GM19324 (cell line): ENCODE measurements around the gene TRIOBP.

Experiments used
- ATAC-seq: cut with Tn5 transposase; IDR thresholded peaks from one replicate; pipeline ENCODE4 v1.9.1; 2021; ENCODE audit warnings: mild to moderate bottlenecking, moderate library complexity; ENCODE audit not compliant: unreplicated experiment, low FRiP score

The TRIOBP gene

DNA sequence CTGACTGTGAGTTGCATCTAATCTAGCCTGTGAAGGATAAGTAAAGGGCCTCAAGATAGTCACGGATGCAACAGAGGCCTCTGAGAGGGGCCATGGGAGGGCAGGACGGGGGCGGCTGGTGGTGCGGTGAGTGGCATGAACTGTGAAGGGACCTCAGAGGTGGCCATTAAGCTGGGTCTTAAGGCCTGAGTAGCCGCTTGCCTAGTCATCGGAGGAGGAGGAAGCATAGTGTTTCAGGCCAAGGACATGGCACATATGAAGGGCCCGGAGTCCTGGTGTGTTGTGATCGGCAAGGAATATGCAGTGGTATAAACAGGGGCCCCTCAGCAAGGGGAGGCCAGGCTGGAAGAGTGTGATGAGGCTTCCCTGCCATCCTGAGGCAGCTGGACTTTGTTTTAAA is 51.8 kb downstream of the TRIOBP start:
- no peak for ATAC-seq

DNA sequence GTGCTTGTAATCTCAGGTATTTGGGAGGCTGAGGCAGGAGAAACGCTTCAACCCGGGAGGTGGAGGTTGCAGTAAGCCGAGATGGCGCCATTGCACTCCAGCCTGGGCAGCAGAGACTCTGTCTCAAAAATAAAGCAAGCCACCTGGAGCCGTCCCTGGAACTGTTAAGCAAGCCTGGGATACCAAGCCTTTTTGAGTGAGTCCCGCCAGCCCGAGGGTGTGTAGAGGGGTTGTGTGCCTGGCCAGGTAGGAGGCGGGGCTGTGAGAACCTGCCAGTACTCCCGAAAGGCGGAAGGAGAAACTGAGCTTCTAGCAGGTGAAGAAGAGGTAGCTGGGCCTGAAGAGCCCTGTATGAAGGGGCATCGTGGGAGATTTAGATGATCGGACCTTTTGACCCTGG is 52.4 kb downstream of the TRIOBP start:
- no peak for ATAC-seq

DNA sequence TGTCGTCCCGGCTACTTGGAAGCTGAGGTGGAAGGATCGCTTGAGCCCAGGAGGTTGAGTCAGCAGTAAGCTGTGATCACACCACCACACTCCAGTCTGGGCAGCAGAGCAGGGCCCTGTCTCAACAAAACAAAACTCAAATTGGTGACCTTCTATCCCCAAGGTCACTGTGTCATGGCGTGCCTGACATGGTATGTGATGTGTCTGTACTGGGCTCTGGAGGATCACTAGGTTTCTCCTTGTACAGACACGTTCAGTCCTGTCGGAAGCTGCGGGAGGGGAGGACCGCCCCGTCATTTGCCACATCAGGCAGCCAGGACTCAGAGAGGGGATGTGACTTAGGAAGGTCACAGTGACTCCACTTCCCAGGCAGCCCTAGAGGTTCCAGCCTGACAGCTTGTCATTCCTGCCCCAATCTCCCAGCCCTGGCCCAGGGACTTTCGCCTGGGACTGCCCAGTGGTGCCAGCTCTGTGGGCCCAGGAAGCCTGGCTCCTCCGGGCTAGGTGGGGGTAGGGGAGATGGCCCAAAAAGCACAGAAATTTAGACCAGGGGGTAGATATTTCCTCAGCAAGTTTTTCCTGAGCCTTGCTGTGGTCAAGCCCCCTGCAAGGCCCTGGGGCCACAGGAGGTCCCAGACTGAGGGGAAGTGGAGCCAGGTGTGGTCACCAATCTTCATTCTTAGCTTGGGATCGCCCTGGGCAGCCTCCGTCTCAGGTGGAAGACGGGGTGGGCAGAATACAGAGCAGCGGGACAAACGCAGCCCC is 53.2 kb downstream of the TRIOBP start:
- no peak for ATAC-seq

DNA sequence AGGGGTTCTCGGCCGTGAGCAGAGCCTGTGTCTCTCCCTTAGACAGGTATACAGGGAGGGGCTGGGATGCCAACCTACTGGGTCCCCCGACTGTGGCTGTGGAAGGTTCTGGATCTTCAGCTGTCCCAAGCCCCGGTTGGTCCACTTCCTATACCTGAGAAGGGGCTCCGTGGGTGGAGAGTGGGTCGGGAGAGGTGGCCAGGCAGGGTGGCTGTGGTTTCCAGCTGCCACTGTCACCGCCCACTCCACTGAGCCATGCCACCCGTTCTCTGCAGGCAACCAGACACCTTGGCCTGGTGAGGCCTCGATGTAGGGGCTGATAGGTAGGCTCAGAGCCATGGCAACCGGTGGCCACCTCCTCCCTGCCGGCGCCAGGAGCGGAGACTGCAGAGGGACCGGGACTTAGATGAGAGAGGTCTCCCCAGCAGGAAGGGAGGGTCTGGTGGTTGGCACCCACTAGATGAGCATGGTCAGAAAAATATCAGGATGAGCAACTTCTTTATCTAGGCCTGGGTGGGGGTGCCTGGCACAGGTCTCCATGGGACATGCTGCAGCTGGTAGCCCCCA is 53.8 kb downstream of the TRIOBP start:
- ATAC-seq: no peak

DNA sequence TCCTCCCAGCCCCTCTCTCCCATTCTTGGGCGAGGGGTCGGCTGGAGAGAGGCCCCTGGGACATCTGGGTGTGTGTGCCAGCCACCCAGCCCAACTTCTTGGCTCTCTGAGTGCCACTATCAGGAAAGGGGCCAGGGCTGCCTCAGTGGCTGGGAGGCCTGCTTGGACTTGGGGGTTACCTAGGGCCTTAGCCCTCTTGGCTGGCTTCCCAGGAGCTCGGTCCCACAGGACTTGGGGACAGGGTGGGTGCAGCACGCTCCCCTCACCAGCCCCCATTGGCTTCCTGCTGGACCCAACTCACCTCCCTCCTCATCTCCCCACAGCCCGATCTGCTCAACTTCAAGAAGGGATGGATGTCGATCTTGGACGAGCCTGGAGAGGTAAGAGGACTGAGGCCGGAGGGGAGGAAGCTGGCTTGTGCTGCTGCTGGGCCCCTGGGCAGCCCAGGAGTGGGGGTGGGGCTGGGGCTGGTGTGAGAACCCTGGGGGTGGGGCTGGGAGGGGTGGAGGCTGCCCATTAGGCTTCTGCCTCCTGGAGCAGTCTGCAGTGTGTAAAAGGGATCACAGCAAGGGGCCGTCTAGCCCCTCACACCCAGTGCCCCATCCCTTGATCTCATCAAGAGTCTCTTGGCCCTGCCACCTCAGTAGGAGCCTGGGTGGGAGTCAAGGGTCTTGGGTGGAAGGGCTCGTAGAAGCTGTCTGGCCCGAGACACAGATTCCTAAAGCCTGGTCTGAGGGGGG is 54.8 kb downstream of the TRIOBP start:
- no peak for ATAC-seq

DNA sequence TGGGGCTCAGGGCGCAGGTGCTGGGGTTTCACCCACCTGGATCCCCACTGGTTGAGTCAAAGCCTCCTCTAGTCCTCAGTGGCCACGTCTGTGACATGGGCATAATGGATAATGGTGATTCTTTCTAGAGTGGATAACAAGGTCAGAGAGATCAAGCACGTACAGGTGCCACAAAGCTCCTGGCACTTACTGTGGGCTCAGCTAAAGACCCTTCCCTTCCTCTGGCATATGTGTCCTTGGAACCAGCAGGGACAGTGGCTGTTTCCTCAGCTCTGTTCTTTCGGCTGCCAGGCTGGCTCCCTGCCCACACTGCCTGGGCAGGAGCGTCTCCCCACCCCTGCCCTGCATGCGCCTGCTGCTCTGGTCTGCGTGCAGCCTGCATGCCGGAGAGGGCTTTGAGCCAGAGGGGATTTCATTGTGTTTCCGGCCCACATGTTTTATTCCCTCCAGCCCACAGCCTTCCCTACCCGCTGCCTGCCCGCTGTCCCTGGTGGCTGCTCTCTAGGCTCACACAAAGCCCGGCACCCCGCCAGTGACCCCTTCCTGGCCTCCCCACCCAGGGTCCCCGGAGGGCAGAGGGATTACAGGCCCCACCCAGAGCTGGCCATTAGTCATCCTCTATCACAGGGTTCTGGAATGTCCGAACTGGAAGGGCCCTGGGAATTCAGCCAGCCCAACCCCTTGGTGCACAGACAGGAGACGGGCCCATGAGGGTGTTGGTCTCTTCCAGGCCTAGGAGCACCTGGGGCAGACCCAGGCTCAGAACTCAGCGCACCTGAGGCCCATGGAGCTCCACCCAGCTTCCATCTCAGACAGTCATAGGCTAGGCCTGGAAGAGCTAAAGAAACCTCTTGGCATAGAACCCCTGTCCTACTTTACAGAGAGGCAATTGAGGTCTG is 55.6 kb downstream of the TRIOBP start:
- no peak for ATAC-seq

DNA sequence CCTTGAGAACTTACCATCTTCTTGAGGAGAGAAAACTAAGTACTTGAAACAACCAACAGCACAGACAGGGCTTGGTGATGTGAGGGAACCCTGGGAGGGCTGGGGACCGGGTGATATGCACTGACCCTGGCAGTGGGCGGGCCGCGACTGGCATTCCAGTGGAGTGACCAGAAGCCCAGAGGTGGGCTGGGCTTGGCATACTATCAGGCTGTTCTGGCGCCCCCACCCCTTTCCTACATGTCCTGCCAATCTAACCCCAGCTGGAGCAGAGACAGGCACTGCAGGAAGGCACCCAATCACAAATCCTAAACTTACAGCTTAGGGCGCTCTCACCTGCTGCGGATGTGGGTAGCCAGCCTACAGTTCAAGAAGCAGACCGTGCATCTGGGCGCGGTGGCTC is 56.9 kb downstream of the TRIOBP start:
- no peak for ATAC-seq

DNA sequence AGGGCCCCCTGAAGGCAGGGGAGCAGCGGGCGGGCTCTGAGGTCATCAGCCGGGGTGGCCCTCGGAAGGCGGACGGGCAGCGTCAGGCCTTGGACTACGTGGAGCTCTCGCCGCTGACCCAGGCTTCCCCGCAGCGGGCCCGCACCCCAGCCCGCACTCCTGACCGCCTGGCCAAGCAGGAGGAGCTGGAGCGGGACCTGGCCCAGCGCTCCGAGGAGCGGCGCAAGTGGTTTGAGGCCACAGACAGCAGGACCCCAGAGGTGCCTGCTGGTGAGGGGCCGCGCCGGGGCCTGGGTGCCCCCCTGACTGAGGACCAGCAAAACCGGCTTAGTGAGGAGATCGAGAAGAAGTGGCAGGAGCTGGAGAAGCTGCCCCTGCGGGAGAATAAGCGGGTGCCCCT is 60.8 kb downstream of the TRIOBP start:
- no peak for ATAC-seq

DNA sequence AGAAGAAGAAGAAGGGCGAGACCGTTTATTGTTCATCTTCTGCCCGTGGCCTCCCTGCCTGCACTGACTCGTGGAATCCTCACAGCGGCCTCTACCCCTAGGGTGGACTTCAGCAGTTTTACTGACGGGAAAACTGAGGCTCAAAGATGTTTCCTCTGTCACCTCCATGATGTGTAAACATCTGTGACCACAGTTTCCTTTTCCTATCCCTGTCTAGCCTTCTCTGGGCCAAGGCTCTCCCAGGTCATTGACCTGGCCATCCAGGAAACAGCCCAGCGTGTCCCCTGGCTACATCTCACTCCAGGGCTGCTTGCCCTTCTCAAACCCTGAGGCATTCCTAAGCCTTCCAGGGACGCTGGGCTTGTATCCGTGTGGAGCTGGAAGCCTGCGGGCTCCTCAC is 61.8 kb downstream of the TRIOBP start:
- no peak for ATAC-seq

DNA sequence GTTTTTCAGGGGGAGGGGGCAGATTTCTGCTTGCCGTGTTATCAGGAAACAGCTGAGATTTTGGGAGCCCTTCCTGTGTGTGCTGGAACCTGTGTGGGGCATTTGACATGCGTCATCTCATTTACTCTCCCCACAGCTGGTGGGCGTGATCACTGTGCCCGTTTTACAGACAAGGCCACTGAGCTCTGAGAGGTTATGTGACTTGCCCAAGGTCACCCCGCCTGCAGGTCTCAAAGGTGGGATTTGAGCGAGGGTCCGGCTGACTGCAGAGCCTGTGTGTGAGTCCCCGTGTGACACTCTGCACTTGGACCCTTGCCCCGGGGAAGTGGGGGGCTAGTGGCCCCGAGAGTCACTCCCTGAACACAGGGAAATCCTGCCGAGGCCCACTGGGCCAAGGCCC is 62.4 kb downstream of the TRIOBP start:
- ATAC-seq: no peak

DNA sequence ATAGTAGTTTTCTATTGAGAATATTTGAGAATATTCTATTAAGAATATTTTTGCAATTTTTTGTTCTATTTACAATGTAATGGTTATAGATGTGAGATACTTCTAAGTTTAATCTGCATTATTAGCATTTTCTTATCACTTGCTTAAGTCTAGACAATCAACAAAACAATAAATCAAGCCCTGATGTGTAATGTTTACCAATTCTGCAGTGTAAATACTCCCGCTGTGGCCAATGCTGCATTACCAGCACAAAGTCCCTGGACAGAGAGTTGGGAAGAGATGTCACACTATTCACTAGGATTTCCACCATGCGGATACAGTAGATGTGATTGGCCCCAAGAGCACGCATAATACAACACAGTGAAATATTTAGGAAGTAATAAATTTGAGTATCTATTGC is 63.3 kb downstream of the TRIOBP start:
- no peak for ATAC-seq

DNA sequence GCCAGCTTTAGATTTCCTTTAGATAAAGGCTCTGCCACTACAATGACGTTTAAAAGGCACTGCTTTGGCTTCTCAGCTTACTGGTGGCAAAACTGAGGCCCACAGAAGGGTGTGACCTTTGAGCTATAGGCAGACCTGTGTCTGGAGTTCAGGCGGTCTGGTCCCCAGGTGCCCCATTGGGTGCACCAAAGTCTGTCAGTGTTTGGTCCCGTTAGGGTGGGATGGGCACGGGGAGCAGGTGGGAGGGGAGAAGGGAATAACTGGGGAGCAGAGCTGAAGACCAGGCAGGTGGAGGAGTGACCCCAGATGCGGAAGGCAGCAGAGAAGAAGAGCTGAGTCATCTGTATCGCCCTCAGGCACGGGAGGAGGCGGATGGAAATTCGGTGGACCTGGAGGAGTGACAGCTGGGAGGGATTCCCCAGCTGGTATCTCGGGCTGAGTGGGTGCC is 65.6 kb downstream of the TRIOBP start:
- no peak for ATAC-seq

DNA sequence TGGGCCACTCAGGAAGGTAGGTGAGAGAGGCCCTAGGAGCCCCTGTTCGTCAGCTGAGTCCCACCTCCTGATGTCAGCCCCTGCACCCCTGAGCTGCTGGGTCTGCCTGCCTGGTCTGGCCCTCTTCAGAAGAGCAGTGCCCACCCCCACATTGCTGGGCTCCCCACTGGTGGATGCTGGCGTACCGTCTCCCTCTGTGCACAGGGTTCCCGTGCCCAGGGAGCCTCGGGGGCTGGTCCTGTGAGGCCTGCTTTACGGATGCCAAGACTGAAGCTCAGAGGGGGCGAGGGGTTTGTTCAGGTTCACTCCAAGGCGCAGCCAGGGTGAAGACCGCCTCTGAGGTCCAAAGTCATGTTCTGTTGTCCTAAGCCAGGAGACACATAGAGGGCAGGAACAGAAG is 66.2 kb downstream of the TRIOBP start:
- ATAC-seq: no peak

DNA sequence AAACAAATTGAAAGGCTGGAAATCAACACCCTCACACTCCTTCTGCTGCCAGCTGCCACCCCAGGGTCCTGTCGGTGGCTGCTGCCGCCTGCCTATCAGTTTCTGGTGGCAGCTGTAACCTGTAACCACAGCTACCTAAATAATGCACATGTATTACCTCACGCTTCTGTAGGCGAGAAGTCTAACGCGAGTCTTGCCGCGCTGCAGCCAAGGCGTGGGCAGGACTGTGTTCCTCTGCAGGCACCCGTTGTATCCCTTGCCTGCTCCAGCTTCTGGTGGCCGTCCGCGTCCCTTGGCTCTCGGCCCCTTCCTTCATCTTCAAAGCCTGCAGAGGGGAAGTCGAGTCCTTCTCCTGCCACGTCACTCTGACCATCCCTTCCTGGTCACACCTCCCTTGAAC is 66.8 kb downstream of the TRIOBP start:
- no peak for ATAC-seq

DNA sequence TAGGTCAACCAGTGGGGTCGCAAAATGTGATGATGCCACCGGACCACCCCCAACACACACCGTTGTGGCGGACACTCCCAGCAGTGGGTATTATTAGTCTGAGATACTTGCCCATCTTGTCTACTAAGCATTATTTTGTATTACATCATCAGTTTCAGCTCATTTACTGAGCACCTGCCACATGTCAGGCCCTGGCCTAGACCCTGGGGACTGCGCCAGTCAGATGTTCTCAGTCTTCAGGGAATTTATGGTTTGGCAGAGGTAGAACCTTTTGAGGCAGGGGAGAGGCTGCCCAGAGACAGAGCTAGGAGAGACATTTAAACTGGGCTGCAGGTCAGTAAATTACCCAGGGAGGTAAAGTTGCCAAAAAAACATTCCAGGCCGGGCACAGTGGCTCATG is 67.8 kb downstream of the TRIOBP start:
- ATAC-seq: no peak

DNA sequence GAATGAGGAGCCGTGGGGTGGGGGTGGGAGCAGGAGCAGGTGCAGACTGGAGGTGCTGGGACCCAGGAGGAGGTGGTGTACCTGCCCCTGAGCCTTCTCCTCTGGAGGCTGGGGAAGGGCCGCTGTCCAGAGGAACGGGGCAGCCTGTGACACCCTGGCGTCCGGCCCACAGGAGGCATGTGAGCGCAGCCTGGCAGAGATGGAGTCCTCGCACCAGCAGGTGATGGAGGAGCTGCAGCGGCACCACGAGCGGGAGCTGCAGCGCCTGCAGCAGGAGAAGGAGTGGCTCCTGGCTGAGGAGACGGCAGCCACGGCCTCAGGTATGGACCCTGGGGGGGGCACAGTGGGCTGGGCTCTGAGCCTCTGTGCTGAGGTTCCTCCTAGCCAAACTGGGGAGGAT is 68.7 kb downstream of the TRIOBP start:
- no peak for ATAC-seq

DNA sequence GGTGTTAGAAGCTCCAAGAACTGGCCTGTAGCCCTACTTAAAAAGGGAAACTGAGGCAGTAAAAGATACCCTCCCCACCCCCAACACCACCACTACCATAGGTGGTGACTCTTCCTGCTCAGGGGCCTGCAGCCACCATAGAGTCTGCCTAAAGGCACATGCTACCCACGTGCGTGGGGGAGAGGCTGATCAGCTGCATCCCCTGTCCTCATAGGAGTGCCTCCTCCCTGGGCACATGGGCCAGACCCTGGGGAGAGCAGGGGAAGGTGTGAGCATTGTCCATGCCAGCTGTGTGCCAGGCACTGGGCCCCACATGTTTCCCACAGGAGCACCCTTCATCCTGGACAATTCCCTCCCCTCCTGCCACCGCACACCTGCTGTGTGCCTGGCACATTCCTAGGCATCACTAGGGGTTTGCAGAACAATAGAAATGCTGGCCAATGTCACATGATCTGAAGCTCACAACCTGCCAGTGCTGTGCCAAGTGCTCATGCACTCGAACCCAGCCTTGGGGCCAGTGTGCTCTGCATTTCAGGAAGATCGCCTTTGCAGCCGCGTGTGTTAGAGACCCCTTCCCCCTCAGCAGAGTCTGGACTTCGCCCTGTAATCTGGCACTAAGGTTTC is 69.2 kb downstream of the TRIOBP start:
- no peak for ATAC-seq

DNA sequence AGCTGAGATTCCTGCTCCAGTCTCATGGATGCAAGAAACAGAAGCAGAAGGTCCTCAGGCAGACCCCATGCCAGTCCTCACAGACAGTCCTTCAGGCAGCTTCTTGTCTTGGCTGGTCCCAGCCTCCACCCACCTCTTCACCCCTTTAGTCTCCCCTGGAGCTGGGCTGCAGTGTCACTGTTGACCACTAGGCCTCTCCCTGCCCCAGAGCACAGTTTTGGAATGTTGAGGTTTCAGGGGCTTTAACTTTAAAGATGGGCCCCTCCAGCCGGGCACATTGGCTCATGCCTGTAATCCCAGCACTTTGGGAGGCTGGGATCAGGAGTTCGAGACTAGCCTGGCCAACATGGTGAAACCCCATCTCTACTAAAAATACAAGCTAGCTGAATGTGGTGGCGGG is 71.4 kb downstream of the TRIOBP start:
- no peak for ATAC-seq

DNA sequence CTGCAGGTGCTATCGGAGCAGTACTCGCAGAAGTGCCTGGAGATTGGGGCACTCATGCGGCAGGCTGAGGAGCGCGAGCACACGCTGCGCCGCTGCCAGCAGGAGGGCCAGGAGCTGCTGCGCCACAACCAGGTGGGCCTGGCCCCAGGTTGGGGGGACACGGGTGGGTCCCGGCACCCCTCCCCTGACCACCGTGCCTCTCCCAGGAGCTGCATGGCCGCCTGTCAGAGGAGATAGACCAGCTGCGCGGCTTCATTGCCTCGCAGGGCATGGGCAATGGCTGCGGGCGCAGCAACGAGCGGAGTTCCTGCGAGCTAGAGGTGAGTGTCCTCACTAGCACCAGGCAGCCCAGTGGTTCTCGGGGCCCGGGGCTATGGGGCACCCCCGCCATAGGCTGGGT is 72.2 kb downstream of the TRIOBP start:
- no peak for ATAC-seq

DNA sequence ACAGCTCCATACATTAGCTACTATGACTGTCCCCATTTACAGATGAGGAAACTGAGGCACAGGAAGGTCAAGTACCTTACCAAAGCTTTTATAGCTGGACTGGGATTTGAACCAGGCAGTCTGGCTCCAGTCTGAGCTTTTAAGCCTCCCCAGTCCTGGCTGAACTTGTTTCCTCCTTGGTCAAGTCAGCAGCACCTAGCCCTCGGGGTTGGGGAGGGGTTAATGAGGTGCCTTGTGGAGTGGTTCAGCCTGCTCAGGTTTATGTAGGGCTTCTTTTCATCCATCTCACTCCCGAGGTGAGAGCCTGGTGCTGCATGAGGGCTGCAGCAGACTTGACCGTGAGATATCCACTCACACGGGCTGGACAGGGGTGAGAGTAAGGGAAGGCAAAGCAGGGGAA is 74.2 kb downstream of the TRIOBP start:
- no peak for ATAC-seq
